Mammary epithelial cell (primary cell): ENCODE data around the gene CYSRT1.

Experiments used
- CTCF ChIP-seq, 2 donors: IDR thresholded peaks in 1 of 2; conservative IDR thresholded peaks in 1 of 2; 2 replicates each; pipeline ENCODE4 v1.5.1; 2011 to 2012; ENCODE audit warnings: inconsistent platforms in 2 of 2, low read length in 2 of 2, mild to moderate bottlenecking in 2 of 2, control low read depth in 1 of 2, low read depth in 1 of 2; ENCODE audit not compliant: insufficient read depth in 1 of 2; ENCODE audit errors: extremely low read depth in 1 of 2
- EZH2 ChIP-seq: IDR thresholded peaks from 2 replicates; pipeline ENCODE4 v1.6.1; 2012; ENCODE audit warnings: low read length, inconsistent platforms, borderline replicate concordance

DNA sequence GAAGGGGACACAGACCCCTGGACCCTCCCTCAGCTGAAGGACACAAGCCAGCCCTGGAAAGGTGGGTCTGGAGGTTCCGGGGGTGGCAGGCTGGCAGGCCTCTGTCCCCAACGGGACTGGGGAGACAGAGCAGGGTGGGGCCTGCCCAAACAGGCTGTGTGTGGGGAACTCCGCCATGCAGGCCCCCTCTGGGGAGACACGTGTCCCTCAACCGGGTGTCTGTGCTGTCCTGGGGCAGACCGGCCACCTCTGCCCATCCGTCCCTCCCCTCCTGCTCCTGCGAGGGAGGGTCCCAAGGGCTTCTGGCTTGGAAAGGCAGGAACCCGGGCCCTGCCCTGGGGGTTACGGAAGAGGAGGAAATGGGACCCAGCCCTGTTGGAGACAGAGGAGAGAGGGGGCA is 7.1 kb downstream of the CYSRT1 start:
- no peak for TF ChIP-seq CTCF (conservative IDR thresholded peaks at IDR 0.05 in 1 of 2, IDR thresholded peaks at IDR 0.05 in 1 of 2; ENCODE audit: extremely low read depth in 1 of 2, insufficient read depth in 1 of 2, low read depth in 1 of 2, low read length in 2 of 2)
- TF ChIP-seq EZH2 = no peak
